Measurements from ENCODE around the gene ACAD9.

DNA sequence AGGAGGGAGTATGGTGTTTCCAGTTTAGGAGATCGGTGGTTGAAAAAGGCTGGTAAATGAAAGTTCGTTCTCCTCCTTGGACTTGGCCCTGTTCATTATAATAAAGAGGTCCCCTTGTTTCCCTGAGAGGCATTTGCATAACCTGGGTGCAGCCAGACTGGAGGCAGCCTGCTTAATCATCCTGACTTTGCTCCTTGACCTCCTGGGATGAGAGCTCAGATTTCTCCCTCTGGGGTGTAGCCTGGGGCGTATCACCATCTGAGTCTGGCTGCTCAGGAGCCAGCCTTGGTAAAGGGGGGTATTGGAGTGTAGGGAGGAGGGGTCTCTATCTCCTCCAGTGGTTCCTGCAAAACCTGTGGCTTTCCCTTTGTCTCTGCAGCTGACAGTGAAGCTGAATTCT, 21.3 kb upstream of the ACAD9 start:
- TF ChIP-seq, protein P1, sequence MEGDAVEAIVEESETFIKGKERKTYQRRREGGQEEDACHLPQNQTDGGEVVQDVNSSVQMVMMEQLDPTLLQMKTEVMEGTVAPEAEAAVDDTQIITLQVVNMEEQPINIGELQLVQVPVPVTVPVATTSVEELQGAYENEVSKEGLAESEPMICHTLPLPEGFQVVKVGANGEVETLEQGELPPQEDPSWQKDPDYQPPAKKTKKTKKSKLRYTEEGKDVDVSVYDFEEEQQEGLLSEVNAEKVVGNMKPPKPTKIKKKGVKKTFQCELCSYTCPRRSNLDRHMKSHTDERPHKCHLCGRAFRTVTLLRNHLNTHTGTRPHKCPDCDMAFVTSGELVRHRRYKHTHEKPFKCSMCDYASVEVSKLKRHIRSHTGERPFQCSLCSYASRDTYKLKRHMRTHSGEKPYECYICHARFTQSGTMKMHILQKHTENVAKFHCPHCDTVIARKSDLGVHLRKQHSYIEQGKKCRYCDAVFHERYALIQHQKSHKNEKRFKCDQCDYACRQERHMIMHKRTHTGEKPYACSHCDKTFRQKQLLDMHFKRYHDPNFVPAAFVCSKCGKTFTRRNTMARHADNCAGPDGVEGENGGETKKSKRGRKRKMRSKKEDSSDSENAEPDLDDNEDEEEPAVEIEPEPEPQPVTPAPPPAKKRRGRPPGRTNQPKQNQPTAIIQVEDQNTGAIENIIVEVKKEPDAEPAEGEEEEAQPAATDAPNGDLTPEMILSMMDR (IDR thresholded peaks at IDR 0.05; ENCODE audit: low read depth, low read length): no peak
- TF ChIP-seq POLR2A (IDR thresholded peaks at IDR 0.05; ENCODE audit: extremely low read depth, insufficient read length): no peak

Data from NB4 (cell line).